Measurements from ENCODE around the gene HADHB. TPM values are rescaled to one million over a fixed set of nuclear protein-coding genes. Genes with fewer than 3 reads are reported as not detected.

HADHB gene
- 10 to 100 TPM; 53.8 to 59.9 (median 55.2) TPM for total RNA-seq

DNA sequence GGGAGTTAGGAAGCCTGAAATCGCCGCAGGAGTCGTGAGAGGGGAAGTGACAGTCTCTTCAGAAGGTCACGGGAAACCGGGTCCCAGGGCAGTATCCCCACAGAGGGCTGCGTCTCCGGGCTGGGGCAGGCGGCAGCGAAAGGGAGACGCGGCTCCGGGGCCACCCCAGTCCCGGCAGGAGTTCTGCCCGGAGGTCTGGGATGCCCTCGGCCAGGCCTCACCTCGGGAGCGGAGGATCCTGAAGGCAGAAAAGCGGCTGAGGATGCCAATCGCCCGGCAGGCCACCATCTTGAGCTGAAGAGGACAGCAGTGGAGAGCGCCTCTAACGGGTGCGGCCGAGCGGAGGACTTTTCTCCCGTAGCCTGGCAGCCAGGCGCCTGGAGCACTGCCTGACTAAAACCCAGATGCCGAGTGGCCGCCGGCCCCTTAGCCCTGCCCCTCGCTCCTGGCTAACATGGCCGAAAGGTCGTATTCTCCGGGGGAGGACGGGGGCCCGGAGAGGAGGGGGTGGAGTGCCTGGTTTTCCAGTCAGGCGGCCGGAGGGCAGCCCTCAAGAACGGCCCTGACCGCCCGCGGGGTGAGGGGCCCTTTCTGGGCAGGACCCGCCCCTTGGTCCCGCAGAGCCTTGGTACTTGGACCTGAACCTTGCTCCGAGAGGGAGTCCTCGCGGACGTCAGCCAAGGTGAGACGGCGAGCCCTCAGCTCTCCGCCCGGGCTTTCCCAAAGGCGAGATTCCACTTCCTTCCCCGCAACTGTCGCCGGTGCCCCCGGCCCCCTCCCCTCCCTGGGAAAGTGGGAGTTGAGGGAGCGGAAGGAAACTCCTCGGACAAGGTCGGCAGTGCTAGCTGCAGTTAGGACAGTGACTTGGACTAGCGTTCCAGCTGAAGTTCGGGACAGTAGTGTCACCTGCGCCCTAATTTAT lies at the start of gene HADHB, which contains the start of gene HADHA:
HADHB (plus strand) TSS at position 631 of the 922 bp plus-strand sequence. CDS start 9,316 bp downstream, outside the sequence.
HADHA (minus strand) TSS at position 324 of the 922 bp plus-strand sequence; CDS start at position 288, 36 bp downstream.
- DNase-seq: peak; percentile 75
- Mint-ChIP-seq H3K27me3 (ENCODE audit: low read depth) (no peaks in the 10 kb centered on the region), H3K9me3 (no peaks in the 10 kb centered on the region), H3K36me3 (ENCODE audit: insufficient read depth) (peaks cover 5% of the 10 kb centered on the region), H3K4me3 (peak within 1 kb of the TSS; percentile 98), H3K4me1 (ENCODE audit: low read depth) (peaks cover 57% of the 10 kb centered on the region)
- peak; percentile 87 to 90 for ATAC-seq

DNA sequence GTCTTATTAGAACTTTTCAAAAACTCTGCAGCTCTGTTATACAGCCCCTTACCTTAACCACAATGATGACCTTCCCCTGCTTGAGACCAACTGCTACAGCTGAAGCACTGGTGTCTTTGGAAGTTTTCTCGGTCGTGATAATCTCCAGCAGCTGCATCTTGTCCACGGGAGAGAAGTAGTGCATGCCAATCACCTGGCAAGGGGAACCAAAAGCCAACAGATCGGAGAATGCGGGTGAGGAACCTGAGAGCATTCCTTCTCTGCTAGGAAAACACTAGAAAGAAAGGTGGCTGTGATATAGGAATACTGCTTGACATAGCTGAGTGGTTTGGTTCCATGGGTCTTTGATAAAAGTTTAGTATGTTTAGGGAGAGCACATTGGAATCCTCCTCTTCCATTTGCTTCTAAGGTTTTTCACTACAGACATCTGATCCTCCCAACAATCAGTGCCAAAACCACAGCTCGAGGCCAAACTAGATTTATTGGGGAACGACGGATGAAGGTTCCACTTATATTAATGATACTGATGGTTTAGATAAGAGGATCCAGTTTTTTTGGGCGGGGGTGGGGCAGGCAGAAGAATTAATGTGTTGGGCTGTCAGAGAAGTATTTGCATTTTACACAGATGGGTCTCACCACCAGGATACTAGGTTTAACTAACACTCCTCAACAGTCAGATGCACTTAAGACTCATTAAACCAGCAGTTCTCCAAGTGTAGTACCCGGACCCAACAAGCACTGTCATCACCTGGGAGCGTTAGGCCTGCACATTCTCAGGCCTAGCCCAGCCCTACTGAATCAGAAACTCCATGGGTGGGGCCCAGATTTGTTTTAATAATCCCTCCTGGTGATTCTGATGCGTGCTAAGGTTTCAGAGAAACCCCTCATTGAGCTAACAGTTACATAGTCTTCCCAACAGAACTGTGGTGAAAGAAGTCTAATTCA lies 49.4 kb upstream of the HADHB start:
- H3K36me3 Mint-ChIP-seq (ENCODE audit: insufficient read depth): peaks cover 63% of the 10 kb centered on the region
- no peaks in the 10 kb centered on the region for H3K9me3 Mint-ChIP-seq
- no peak overlapping the region for H3K4me3 Mint-ChIP-seq
- no peaks in the 10 kb centered on the region for H3K27me3 Mint-ChIP-seq (ENCODE audit: low read depth)
- ATAC-seq: no peak
- H3K4me1 Mint-ChIP-seq (ENCODE audit: low read depth): no peaks in the 10 kb centered on the region
- DNase-seq: no peak

DNA sequence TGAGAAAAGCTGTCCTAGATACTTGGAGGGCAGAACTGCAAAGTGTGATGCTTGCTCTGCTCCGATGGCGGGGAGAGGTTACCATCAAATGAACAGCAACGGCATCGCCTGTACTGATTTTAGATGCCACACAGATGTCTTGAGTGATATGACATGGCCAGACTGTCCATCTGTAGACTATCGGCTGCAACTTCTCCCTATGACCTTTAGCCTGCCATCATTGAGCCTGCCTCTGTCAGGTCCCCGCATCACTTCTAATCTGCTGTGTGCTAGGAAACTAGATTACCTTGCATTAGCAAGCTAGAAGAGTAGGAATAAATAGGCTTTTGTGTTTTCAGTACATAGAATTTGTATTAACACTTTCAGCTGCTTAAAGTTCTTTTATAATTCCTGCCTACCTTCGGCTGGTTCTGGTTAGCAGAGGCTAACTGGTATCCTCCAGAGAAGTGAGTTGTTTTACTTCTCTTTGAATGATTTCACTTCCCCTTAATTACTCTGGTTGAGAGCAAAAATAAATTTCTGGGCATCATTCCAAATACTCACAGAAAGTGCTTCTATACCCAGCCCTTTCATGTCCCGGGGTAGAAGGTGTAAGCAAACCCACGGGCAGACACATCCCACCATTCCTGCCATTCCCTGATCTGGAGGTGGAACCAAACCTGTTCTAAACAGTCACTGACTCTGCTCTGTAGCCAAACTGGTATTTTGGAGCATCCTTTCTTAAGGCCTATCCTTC lies 47.9 kb upstream of the HADHB start:
- Mint-ChIP-seq H3K4me3 (no peak overlapping the region), H3K27me3 (ENCODE audit: low read depth) (no peaks in the 10 kb centered on the region), H3K36me3 (ENCODE audit: insufficient read depth) (peaks cover 63% of the 10 kb centered on the region), H3K4me1 (ENCODE audit: low read depth) (no peaks in the 10 kb centered on the region), H3K9me3 (no peaks in the 10 kb centered on the region)
- ATAC-seq: no peak
- no peak for DNase-seq

DNA sequence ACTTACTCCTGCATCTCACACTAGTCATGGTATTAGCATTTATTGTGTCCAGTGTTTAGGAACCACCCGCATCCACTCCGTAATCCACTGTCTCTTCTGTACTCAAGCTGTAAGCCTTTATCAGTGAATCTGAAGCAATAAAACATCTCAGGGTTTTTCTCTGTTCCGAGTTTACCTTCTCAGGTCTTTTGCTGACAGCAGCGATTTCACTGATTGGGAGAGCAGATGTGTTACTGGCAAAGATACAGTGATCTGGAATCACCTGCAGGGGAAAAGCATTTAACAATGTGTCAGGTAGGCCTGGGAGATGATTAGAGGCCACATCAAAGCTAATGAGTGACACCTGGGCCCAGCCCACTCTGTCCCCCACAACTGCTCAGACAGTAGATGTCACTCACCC lies 47.2 kb upstream of the HADHB start:
- H3K4me3 Mint-ChIP-seq: no peak overlapping the region
- H3K36me3 Mint-ChIP-seq (ENCODE audit: insufficient read depth): peaks cover 66% of the 10 kb centered on the region
- no peaks in the 10 kb centered on the region for H3K27me3 Mint-ChIP-seq (ENCODE audit: low read depth)
- DNase-seq (no peak), ATAC-seq (no peak)
- H3K9me3 Mint-ChIP-seq: no peaks in the 10 kb centered on the region
- no peaks in the 10 kb centered on the region for H3K4me1 Mint-ChIP-seq (ENCODE audit: low read depth)

DNA sequence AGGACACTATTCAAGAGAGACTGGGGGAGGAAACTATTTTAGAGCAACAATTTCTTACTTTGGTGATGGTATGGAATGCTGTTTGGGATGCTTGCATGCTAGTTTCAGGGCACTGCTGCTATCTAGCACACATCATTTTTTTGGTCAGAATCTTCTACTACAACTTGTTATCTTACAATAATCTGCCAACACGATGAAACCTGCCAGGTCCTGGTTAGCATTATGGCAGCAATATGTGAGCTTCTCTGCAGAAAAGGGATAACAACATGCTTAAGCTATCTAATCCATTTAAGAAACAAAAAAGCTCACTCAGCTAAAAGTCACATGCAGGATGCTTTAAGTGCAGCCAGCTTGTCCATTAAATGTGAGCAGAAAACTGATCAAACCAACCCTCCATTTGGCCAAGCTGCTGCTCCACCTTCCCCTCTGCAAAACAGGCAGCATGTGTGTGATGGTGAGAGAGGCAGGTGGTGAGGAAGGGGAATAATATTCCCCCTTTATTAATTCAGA lies 41.7 kb upstream of the HADHB start:
- Mint-ChIP-seq H3K4me1 (ENCODE audit: low read depth) (no peaks in the 10 kb centered on the region), H3K27me3 (ENCODE audit: low read depth) (no peaks in the 10 kb centered on the region), H3K36me3 (ENCODE audit: insufficient read depth) (peaks cover 36% of the 10 kb centered on the region), H3K9me3 (no peaks in the 10 kb centered on the region), H3K4me3 (no peak overlapping the region)
- DNase-seq (no peak), ATAC-seq (no peak)

DNA sequence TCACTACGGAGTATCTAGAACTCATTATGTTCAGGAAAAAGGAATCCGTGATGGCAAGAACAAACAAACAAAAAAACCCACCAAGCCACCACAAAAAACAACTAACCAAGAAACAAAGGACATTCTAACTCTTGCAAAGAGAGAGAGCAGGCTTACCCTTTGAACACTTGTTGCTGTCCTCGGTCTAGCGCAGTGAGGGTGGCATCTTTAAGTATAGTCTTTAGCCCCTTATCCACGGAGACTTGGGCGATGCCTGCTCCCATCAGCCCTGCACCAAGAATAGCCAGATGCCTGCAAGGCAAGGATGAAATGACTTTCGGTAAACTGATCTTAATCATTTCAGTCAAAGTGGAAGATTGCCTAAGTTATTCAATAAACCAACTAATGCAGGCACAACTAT lies 40.8 kb upstream of the HADHB start:
- H3K4me1 Mint-ChIP-seq (ENCODE audit: low read depth): no peaks in the 10 kb centered on the region
- DNase-seq (no peak), ATAC-seq (no peak)
- H3K4me3 Mint-ChIP-seq: no peak overlapping the region
- peaks cover 37% of the 10 kb centered on the region for H3K36me3 Mint-ChIP-seq (ENCODE audit: insufficient read depth)
- no peaks in the 10 kb centered on the region for H3K27me3 Mint-ChIP-seq (ENCODE audit: low read depth)
- no peaks in the 10 kb centered on the region for H3K9me3 Mint-ChIP-seq

DNA sequence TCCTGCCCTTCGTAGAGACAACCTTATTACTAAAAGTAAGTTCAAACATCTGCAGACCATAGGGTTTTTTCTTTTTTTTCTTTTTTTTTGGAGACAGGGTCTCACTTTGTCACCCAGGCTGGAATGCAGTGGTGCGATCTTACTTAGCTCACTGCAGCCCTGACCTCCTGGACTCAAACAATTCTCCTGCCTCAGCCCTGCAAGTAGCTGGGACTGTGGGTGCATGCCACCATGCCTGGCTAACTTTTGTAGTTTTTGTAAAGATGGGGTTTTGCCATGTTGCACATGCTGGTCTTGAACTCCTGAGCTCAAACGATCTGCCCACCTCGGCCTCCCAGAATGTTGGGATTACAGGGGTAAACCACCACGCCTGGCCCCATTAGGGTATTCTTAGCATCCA lies 32.7 kb upstream of the HADHB start:
- Mint-ChIP-seq H3K9me3 (no peaks in the 10 kb centered on the region), H3K27me3 (ENCODE audit: low read depth) (no peaks in the 10 kb centered on the region), H3K36me3 (ENCODE audit: insufficient read depth) (peaks cover 58% of the 10 kb centered on the region), H3K4me3 (no peak overlapping the region), H3K4me1 (ENCODE audit: low read depth) (no peaks in the 10 kb centered on the region)
- DNase-seq (no peak), ATAC-seq (no peak)

DNA sequence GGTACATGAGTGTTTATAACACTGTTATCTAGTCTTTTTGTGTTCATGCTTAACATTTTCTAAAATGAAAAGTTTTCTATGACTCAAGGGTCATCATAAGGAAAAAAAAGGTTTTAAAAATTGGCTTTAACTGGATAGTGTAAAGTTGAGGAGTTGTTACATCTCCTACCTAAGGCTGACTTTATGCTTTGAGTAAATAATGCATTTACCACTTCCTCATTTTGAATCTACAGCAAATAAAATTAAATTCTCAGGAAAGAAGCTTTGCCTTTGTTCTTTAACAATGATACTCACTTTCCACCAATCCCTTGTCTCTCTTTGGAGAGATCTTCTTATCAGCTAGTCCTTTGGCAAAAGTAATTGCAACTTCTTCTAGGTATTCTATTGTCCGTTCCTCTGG lies 30.0 kb upstream of the HADHB start:
- Mint-ChIP-seq H3K4me1 (ENCODE audit: low read depth) (no peaks in the 10 kb centered on the region), H3K36me3 (ENCODE audit: insufficient read depth) (peaks cover 46% of the 10 kb centered on the region), H3K9me3 (no peaks in the 10 kb centered on the region), H3K4me3 (no peak overlapping the region), H3K27me3 (ENCODE audit: low read depth) (no peaks in the 10 kb centered on the region)
- ATAC-seq: no peak
- no peak for DNase-seq

DNA sequence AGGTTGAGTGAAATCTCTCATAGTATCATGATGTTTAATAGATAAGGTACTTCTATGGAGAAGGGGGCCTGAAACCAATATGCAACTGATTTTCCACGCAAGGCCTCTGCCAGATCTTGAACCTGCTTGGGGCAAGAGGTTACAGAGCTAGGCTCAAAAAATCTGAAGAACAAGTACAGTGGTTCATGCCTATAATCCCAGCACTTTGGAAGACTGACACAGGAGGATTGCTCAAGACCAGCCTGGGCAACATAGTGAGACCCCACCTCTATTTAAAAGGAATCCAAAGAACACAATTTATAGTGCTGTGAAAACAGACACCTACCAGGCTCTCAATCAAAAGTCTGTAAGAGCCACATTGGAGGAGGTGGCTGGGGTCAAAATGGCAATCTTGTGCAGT lies 28.9 kb upstream of the HADHB start:
- H3K4me3 Mint-ChIP-seq: no peak overlapping the region
- no peaks in the 10 kb centered on the region for H3K4me1 Mint-ChIP-seq (ENCODE audit: low read depth)
- no peak for DNase-seq
- peaks cover 43% of the 10 kb centered on the region for H3K36me3 Mint-ChIP-seq (ENCODE audit: insufficient read depth)
- no peaks in the 10 kb centered on the region for H3K27me3 Mint-ChIP-seq (ENCODE audit: low read depth)
- H3K9me3 Mint-ChIP-seq: no peaks in the 10 kb centered on the region
- no peak for ATAC-seq

DNA sequence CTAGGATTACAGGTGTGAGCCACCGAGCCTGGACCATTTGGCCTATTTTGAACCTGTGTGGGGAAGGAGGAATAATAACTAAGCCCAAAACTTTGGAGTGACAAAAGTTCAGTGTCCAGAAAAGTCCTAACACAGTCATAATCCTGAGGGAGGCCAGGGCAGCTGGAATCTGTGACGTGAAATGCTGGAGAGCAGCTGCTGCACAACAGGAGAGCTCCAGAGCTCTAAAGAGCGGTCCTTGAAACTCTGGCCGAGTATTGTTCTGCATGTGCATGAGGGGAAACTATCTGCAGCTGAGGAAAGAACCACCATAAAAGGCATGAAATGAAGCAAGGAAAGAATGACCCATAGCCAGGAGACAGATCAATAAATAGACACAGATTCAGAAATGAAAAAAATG lies 28.2 kb upstream of the HADHB start:
- Mint-ChIP-seq H3K27me3 (ENCODE audit: low read depth) (no peaks in the 10 kb centered on the region), H3K36me3 (ENCODE audit: insufficient read depth) (peaks cover 38% of the 10 kb centered on the region), H3K9me3 (no peaks in the 10 kb centered on the region), H3K4me1 (ENCODE audit: low read depth) (no peaks in the 10 kb centered on the region), H3K4me3 (no peak overlapping the region)
- no peak for DNase-seq
- no peak for ATAC-seq

DNA sequence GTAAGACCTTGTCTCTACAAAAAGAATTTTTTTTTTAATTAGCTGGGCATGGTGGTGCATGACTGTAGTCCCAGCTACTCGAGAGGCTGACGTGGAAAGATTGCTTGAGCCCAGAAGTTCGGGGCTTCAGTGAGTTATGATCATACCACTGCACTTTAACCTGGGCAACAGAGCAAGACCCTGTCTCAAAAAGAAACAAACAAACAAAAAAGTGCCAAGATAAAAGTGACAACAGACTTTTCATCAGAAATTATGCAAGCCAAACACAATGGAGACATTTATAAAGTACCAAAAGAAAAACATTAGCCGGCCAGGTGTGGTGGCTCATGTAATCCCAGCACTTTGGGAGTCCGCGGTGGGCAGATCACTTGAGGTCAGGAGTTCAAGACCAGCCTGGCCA lies 27.0 kb upstream of the HADHB start:
- Mint-ChIP-seq H3K27me3 (ENCODE audit: low read depth) (no peaks in the 10 kb centered on the region), H3K9me3 (no peaks in the 10 kb centered on the region), H3K4me1 (ENCODE audit: low read depth) (no peaks in the 10 kb centered on the region), H3K4me3 (no peak overlapping the region), H3K36me3 (ENCODE audit: insufficient read depth) (peaks cover 35% of the 10 kb centered on the region)
- DNase-seq (no peak), ATAC-seq (no peak)

DNA sequence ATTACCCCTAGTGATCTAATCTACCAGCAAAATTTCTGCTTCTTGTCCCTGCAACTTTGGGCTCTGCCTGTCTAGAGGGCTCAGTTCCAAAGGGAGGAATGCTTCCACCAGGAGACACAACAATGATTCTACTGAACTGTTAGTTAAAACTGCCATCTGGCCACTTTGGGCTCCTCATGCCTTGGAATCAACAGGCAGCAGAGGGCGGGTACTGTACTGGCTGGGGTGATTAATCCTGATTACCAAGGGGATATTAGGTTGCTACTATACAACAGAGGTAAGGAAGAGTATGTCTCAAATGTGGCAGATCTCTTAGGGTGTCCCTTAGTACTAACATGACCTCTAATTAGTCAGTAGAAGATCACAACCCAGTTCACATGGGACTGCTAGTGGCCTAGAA lies 21.7 kb upstream of the HADHB start:
- no peaks in the 10 kb centered on the region for H3K4me1 Mint-ChIP-seq (ENCODE audit: low read depth)
- no peak overlapping the region for H3K4me3 Mint-ChIP-seq
- ATAC-seq: no peak
- DNase-seq: no peak
- no peaks in the 10 kb centered on the region for H3K27me3 Mint-ChIP-seq (ENCODE audit: low read depth)
- H3K36me3 Mint-ChIP-seq (ENCODE audit: insufficient read depth): peaks cover 35% of the 10 kb centered on the region
- no peaks in the 10 kb centered on the region for H3K9me3 Mint-ChIP-seq

DNA sequence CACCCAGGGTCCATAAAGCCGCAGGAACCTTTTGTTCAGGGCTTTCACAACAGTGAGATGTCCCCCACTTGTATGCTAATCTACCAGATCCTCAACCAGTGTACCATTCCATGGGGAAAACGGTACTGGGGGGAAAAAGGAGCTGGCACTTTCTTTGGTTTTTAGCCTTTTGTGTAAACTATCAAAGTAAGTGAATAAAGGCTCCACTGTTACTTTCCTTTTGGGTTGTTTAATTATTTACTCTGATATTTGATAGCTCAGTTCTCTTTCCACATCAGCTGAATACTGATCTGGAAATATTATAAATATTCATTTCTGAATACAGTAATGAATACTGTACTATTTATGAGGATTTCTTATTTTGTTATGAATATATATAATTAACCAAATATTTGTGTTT lies 20.6 kb upstream of the HADHB start:
- ATAC-seq (no peak), DNase-seq (no peak)
- peaks cover 38% of the 10 kb centered on the region for H3K36me3 Mint-ChIP-seq (ENCODE audit: insufficient read depth)

DNA sequence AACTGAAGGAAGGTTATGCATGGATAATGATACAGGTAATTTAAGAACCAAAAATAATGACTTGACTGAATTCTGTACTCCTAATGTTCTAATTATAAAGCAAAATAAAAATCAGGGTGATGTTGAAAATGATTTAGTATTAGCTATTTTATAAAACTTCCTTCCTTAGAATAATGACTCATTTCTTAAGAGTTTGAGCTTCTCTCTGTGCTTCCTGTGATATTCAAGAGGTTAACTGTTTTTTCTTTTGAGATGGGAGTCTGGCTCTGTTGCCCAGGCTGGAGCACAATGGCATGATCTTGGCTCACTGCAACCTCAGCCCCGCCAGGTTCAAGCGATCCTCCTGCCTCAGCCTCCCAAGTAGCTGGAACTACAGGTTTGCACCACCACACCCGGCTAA lies 15.1 kb upstream of the HADHB start:
- DNase-seq (no peak), ATAC-seq (no peak)
- H3K27me3 Mint-ChIP-seq (ENCODE audit: low read depth): no peaks in the 10 kb centered on the region
- H3K36me3 Mint-ChIP-seq (ENCODE audit: insufficient read depth): peaks cover 44% of the 10 kb centered on the region
- no peaks in the 10 kb centered on the region for H3K9me3 Mint-ChIP-seq
- no peak overlapping the region for H3K4me3 Mint-ChIP-seq
- no peaks in the 10 kb centered on the region for H3K4me1 Mint-ChIP-seq (ENCODE audit: low read depth)

More for the DNA sequence above, 20.6 kb upstream of the HADHB start:
- Mint-ChIP-seq H3K4me1 (ENCODE audit: low read depth) (no peaks in the 10 kb centered on the region), H3K9me3 (no peaks in the 10 kb centered on the region), H3K4me3 (no peak overlapping the region), H3K27me3 (ENCODE audit: low read depth) (no peaks in the 10 kb centered on the region)
